Measurements from ENCODE around the gene SLC2A10.

- TF ChIP-seq CREB5 (CRISPR knock-in tag; IDR thresholded peaks at IDR 0.05; ENCODE audit: low read depth) (no peak), OSR1 (CRISPR knock-in tag; IDR thresholded peaks at IDR 0.05) (no peak), ZFP3 (CRISPR knock-in tag; IDR thresholded peaks at IDR 0.05) (no peak), RARB (CRISPR knock-in tag; IDR thresholded peaks at IDR 0.05) (no peak), TSHZ2 (CRISPR knock-in tag; IDR thresholded peaks at IDR 0.05) (no peak), ARNTL (CRISPR knock-in tag; IDR thresholded peaks at IDR 0.05; ENCODE audit: borderline replicate concordance, low read depth) (no peak), ISL1 (CRISPR knock-in tag; IDR thresholded peaks at IDR 0.05) (no peak)
These were observed 36.8 kb upstream of the SLC2A10 start for GRCh38 chr20:46672543-46673148.

Measured in SK-N-SH treated with all-trans-retinoic acid at 6 μM for 48 hours (cell line).